Measurements from ENCODE around the gene RALGAPA2. TPM values are rescaled to one million over a fixed set of nuclear protein-coding genes. Genes with fewer than 3 reads are reported as not detected.

Gene RALGAPA2
- total RNA-seq, 3 donors from 2014 or later (not counting 1 experiment from before 2014, with no cell fraction given) = 26.6 to 33.9 (median 33.1) TPM

- H3K36me3 Mint-ChIP-seq = peaks cover 13% of the 10 kb centered on the region
- H3K36me3 ChIP-seq (ENCODE audit: control insufficient read depth, insufficient read depth, low read length) = peaks cover 28% of the 10 kb centered on the region
These were observed 85.0 kb downstream of the RALGAPA2 start for GRCh38 chr20:20627471-20627870.

GRCh38 chr20:20624914-20625313 is 87.5 kb downstream of the RALGAPA2 start:
- Histone ChIP-seq H3K27me3 (ENCODE audit: control insufficient read depth, insufficient read depth, low read length) (no peaks in the 10 kb centered on the region), H3K36me3 (ENCODE audit: control insufficient read depth, insufficient read depth, low read length) (peaks cover 23% of the 10 kb centered on the region), H3K4me3 (ENCODE audit: low read length) (no peak overlapping the region), H3K9me3 (ENCODE audit: control insufficient read depth, insufficient read depth, low read length) (no peaks in the 10 kb centered on the region), H3K4me1 (ENCODE audit: control insufficient read depth, insufficient read depth, low read length) (no peaks in the 10 kb centered on the region), H3K27ac (ENCODE audit: low read length) (no peak overlapping the region)
- no peak for TF ChIP-seq CTCF (IDR thresholded peaks at IDR 0.05)
- intact Hi-C loops (cut with micrococcal nuclease) = no loop called here
- WGBS (ENCODE audit: insufficient coverage) = 96% methylated on average over 2 of the region's 2 CpGs
- Mint-ChIP-seq H3K36me3 (peaks cover 13% of the 10 kb centered on the region), H3K4me1 (no peaks in the 10 kb centered on the region), H3K9me3 (no peaks in the 10 kb centered on the region), H3K27me3 (ENCODE audit: low read depth in 2 of 2) (no peaks in the 10 kb centered on the region), H3K4me3 (no peak overlapping the region), H3K27ac (no peak overlapping the region)
- ATAC-seq = no peak
- no peak for DNase-seq

More at GRCh38 chr20:20627471-20627870, 85.0 kb downstream of the RALGAPA2 start:
- Histone ChIP-seq H3K27me3 (ENCODE audit: control insufficient read depth, insufficient read depth, low read length) (no peaks in the 10 kb centered on the region), H3K27ac (ENCODE audit: low read length) (no peak overlapping the region), H3K4me1 (ENCODE audit: control insufficient read depth, insufficient read depth, low read length) (no peaks in the 10 kb centered on the region), H3K9me3 (ENCODE audit: control insufficient read depth, insufficient read depth, low read length) (no peaks in the 10 kb centered on the region), H3K4me3 (ENCODE audit: low read length) (no peak overlapping the region)
- intact Hi-C loops (cut with micrococcal nuclease) = no loop called here
- WGBS (ENCODE audit: insufficient coverage) = 96% methylated on average over 4 of the region's 4 CpGs
- Mint-ChIP-seq H3K9me3 (no peaks in the 10 kb centered on the region), H3K4me3 (no peak overlapping the region), H3K4me1 (no peaks in the 10 kb centered on the region), H3K27me3 (ENCODE audit: low read depth in 2 of 2) (no peaks in the 10 kb centered on the region), H3K27ac (no peak overlapping the region)
- TF ChIP-seq CTCF (IDR thresholded peaks at IDR 0.05) = no peak
- no peak for DNase-seq
- no peak for ATAC-seq

- no peaks in the 10 kb centered on the region for H3K27me3 ChIP-seq (ENCODE audit: control insufficient read depth, insufficient read depth, low read length)
- no peak overlapping the region for H3K4me3 Mint-ChIP-seq
- H3K9me3 Mint-ChIP-seq = no peaks in the 10 kb centered on the region
- ATAC-seq (no peak), DNase-seq (no peak)
- no peaks in the 10 kb centered on the region for H3K4me1 Mint-ChIP-seq
- intact Hi-C loops (cut with micrococcal nuclease) = no loop called here
- no peak for TF ChIP-seq CTCF (IDR thresholded peaks at IDR 0.05)
- H3K27me3 Mint-ChIP-seq (ENCODE audit: low read depth in 2 of 2) = no peaks in the 10 kb centered on the region
- no peak overlapping the region for H3K27ac Mint-ChIP-seq
- WGBS (ENCODE audit: insufficient coverage) = 89% methylated on average over 1 of the region's 1 CpG
- H3K36me3 Mint-ChIP-seq = no peaks in the 10 kb centered on the region
- no peak overlapping the region for H3K27ac ChIP-seq (ENCODE audit: low read length)
- no peaks in the 10 kb centered on the region for H3K9me3 ChIP-seq (ENCODE audit: control insufficient read depth, insufficient read depth, low read length)
- no peak overlapping the region for H3K4me3 ChIP-seq (ENCODE audit: low read length)
- peaks cover 20% of the 10 kb centered on the region for H3K36me3 ChIP-seq (ENCODE audit: control insufficient read depth, insufficient read depth, low read length)
- H3K4me1 ChIP-seq (ENCODE audit: control insufficient read depth, insufficient read depth, low read length) = no peaks in the 10 kb centered on the region
These were observed 91.2 kb downstream of the RALGAPA2 start for GRCh38 chr20:20621195-20621594.

- no peak overlapping the region for H3K27ac ChIP-seq (ENCODE audit: low read length)
- Mint-ChIP-seq H3K27me3 (ENCODE audit: low read depth in 2 of 2) (no peaks in the 10 kb centered on the region), H3K4me1 (peaks cover 0 to under 1% of the 10 kb centered on the region in 2 donors), H3K9me3 (no peaks in the 10 kb centered on the region), H3K4me3 (no peak overlapping the region), H3K27ac (no peak overlapping the region), H3K36me3 (peaks cover 14% of the 10 kb centered on the region)
- no peaks in the 10 kb centered on the region for H3K4me1 ChIP-seq (ENCODE audit: control insufficient read depth, insufficient read depth, low read length)
- 97% methylated on average over 2 of the region's 3 CpGs for WGBS (ENCODE audit: insufficient coverage)
- TF ChIP-seq CTCF (IDR thresholded peaks at IDR 0.05) = no peak
- H3K36me3 ChIP-seq (ENCODE audit: control insufficient read depth, insufficient read depth, low read length) = peaks cover 9% of the 10 kb centered on the region
- intact Hi-C loops (cut with micrococcal nuclease) = no loop called here
- H3K27me3 ChIP-seq (ENCODE audit: control insufficient read depth, insufficient read depth, low read length) = no peaks in the 10 kb centered on the region
- DNase-seq (no peak), ATAC-seq (no peak)
- H3K9me3 ChIP-seq (ENCODE audit: control insufficient read depth, insufficient read depth, low read length) = no peaks in the 10 kb centered on the region
- no peak overlapping the region for H3K4me3 ChIP-seq (ENCODE audit: low read length)
These were observed 98.1 kb downstream of the RALGAPA2 start for GRCh38 chr20:20614391-20614790.

Measured in natural killer cell (primary cell).